Measurements from ENCODE around the gene TPPP2. TPM values are rescaled to one million over a fixed set of nuclear protein-coding genes. Genes with fewer than 3 reads are reported as not detected.

Gene TPPP2
- polyA plus RNA-seq, 1 of the 3 experiments (the other 2 are of a cell fraction): not detected

- TF ChIP-seq PBX3 (IDR thresholded peaks at IDR 0.05) (no peak), GATA2 (CRISPR knock-in tag; IDR thresholded peaks at IDR 0.05) (no peak), EP300 (IDR thresholded peaks at IDR 0.05; ENCODE audit: borderline replicate concordance in 1 of 2, low read depth in 1 of 2, low read length in 1 of 2) (no peak)
Observed at GRCh38 chr14:21081521-21082142, 51.6 kb downstream of the TPPP2 start (continued).

Other genes with a start within 250 kb of the TPPP2 start
- not detected in 2 replicates for gene RNASE6, start 248.9 kb upstream of the TPPP2 start, polyA plus RNA-seq (2012; rRNA removed)
- not detected in 2 replicates for gene RNASE1, start 227.4 kb upstream of the TPPP2 start, polyA plus RNA-seq (2012; rRNA removed)
- not detected in 2 replicates for gene RNASE3, start 138.8 kb upstream of the TPPP2 start, polyA plus RNA-seq (2012; rRNA removed)
- not detected in 2 replicates for gene RNASE2, start 74.7 kb upstream of the TPPP2 start, polyA plus RNA-seq (2012; rRNA removed)
- gene METTL17, start 40.2 kb upstream of the TPPP2 start, polyA plus RNA-seq (2012; rRNA removed): 104 and 144 TPM in 2 replicates
- gene SLC39A2, start 30.9 kb upstream of the TPPP2 start, polyA plus RNA-seq (2012; rRNA removed): not detected in 2 replicates
- gene NDRG2, start 5.2 kb upstream of the TPPP2 start, polyA plus RNA-seq (2012; rRNA removed): 15.8 and 15.9 TPM in 2 replicates
- 0.10 TPM in 1 of 2 replicates, not detected in the other for gene RNASE13, start 4.6 kb downstream of the TPPP2 start, polyA plus RNA-seq (2012; rRNA removed)
- gene RNASE7, start 12.1 kb downstream of the TPPP2 start, polyA plus RNA-seq (2012; rRNA removed): not detected in 2 replicates
- not detected in 2 replicates for gene RNASE8, start 27.6 kb downstream of the TPPP2 start, polyA plus RNA-seq (2012; rRNA removed)
- 58.8 and 64.2 TPM in 2 replicates for gene ARHGEF40, start 40.1 kb downstream of the TPPP2 start, polyA plus RNA-seq (2012; rRNA removed)
- 22.1 and 24.1 TPM in 2 replicates for gene ZNF219, start 68.4 kb downstream of the TPPP2 start, polyA plus RNA-seq (2012; rRNA removed)
- gene TMEM253, start 70.8 kb downstream of the TPPP2 start, polyA plus RNA-seq (2012; rRNA removed): 0.82 and 0.94 TPM in 2 replicates
- gene OR5AU1, start 125.8 kb downstream of the TPPP2 start, polyA plus RNA-seq (2012; rRNA removed): not detected in 2 replicates
- 341 and 500 TPM in 2 replicates for gene HNRNPC, start 239.2 kb downstream of the TPPP2 start, polyA plus RNA-seq (2012; rRNA removed)
- gene RPGRIP1, start 249.9 kb downstream of the TPPP2 start, polyA plus RNA-seq (2012; rRNA removed): not detected in 2 replicates